ENCODE measurements around the gene EIF3B. TPM values are rescaled to one million over a fixed set of nuclear protein-coding genes. Genes with fewer than 3 reads are reported as not detected.

EIF3B gene
- total RNA-seq, 1 donor from 2014 or later, result 89.5 TPM

- TF ChIP-seq, protein P1, sequence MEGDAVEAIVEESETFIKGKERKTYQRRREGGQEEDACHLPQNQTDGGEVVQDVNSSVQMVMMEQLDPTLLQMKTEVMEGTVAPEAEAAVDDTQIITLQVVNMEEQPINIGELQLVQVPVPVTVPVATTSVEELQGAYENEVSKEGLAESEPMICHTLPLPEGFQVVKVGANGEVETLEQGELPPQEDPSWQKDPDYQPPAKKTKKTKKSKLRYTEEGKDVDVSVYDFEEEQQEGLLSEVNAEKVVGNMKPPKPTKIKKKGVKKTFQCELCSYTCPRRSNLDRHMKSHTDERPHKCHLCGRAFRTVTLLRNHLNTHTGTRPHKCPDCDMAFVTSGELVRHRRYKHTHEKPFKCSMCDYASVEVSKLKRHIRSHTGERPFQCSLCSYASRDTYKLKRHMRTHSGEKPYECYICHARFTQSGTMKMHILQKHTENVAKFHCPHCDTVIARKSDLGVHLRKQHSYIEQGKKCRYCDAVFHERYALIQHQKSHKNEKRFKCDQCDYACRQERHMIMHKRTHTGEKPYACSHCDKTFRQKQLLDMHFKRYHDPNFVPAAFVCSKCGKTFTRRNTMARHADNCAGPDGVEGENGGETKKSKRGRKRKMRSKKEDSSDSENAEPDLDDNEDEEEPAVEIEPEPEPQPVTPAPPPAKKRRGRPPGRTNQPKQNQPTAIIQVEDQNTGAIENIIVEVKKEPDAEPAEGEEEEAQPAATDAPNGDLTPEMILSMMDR (IDR thresholded peaks at IDR 0.05), result no peak
- H3K4me1 ChIP-seq, result peaks cover 59% of the 10 kb centered on the region
- peak overlapping the region; percentile 75 for H3K4me3 ChIP-seq
- no peak for DNase-seq
- H3K27ac ChIP-seq, result peak overlapping the region; percentile 61
- no peak for ATAC-seq
- no peaks in the 10 kb centered on the region for H3K9me3 ChIP-seq
- H3K27me3 ChIP-seq (ENCODE audit: low read depth), result no peaks in the 10 kb centered on the region
- H3K36me3 ChIP-seq, result no peaks in the 10 kb centered on the region
- intact Hi-C loops (cut with DNase I), result no loop called here
These were observed 48.0 kb downstream of the EIF3B start for GRCh38 chr7:2402687-2403013.

GRCh38 chr7:2403014-2403717, 48.5 kb downstream of the EIF3B start, which contains the start of gene CHST12:
TSS of gene CHST12 (plus strand) at chr7:2403611. CDS start at chr7:2432640, 29,029 bp downstream.
- no peaks in the 10 kb centered on the region for H3K9me3 ChIP-seq
- peaks cover 64% of the 10 kb centered on the region for H3K4me1 ChIP-seq
- no peaks in the 10 kb centered on the region for H3K27me3 ChIP-seq (ENCODE audit: low read depth)
- H3K27ac ChIP-seq, result peak within 1 kb of the TSS; percentile 78
- DNase-seq (peak; percentile 97), ATAC-seq (peak; percentile 91 to 93)
- TF ChIP-seq, protein P1 (IDR thresholded peaks at IDR 0.05), result no peak
- H3K36me3 ChIP-seq, result no peaks in the 10 kb centered on the region
- intact Hi-C loops (cut with DNase I), result no loop called here
- H3K4me3 ChIP-seq, result peak within 1 kb of the TSS; percentile 75

- ATAC-seq (peak; percentile 36 to 37), DNase-seq (no peak)
- TF ChIP-seq, protein P1 (IDR thresholded peaks at IDR 0.05), result peak; percentile 18
- peaks cover 72% of the 10 kb centered on the region for H3K4me1 ChIP-seq
- no peaks in the 10 kb centered on the region for H3K27me3 ChIP-seq (ENCODE audit: low read depth)
- peak overlapping the region; percentile 75 for H3K4me3 ChIP-seq
- no peaks in the 10 kb centered on the region for H3K9me3 ChIP-seq
- intact Hi-C loops (cut with DNase I), result no loop called here
- peak overlapping the region; percentile 78 for H3K27ac ChIP-seq
- no peaks in the 10 kb centered on the region for H3K36me3 ChIP-seq
These were observed 49.4 kb downstream of the EIF3B start for GRCh38 chr7:2403718-2404648.

GRCh38 chr7:2404714-2405119, 50.1 kb downstream of the EIF3B start:
- H3K36me3 ChIP-seq, result no peaks in the 10 kb centered on the region
- no peaks in the 10 kb centered on the region for H3K9me3 ChIP-seq
- ATAC-seq (no peak), DNase-seq (no peak)
- peak overlapping the region; percentile 78 for H3K27ac ChIP-seq
- intact Hi-C loops (cut with DNase I), result no loop called here
- H3K27me3 ChIP-seq (ENCODE audit: low read depth), result no peaks in the 10 kb centered on the region
- H3K4me3 ChIP-seq, result peak overlapping the region; percentile 75
- TF ChIP-seq, protein P1 (IDR thresholded peaks at IDR 0.05), result no peak
- H3K4me1 ChIP-seq, result peaks cover 74% of the 10 kb centered on the region

- intact Hi-C loops (cut with DNase I), result no loop called here
- Histone ChIP-seq H3K4me3 (peak overlapping the region; percentile 75), H3K36me3 (no peaks in the 10 kb centered on the region), H3K4me1 (peaks cover 73% of the 10 kb centered on the region), H3K9me3 (no peaks in the 10 kb centered on the region), H3K27ac (no peak overlapping the region), H3K27me3 (ENCODE audit: low read depth) (no peaks in the 10 kb centered on the region)
- ATAC-seq (no peak), DNase-seq (no peak)
- TF ChIP-seq, protein P1 (IDR thresholded peaks at IDR 0.05), result no peak
These were observed 50.6 kb downstream of the EIF3B start for GRCh38 chr7:2405201-2405600.
